OCI-LY7 (cell line): ENCODE measurements around the gene DNAH17. TPM values are rescaled to one million over a fixed set of nuclear protein-coding genes. Genes with fewer than 3 reads are reported as not detected.
A peak's percentile ranks its signal among the peaks of the same experiment; 100 is the strongest.

Experiments used
- BruUV-seq: library from RNA; stranded (reverse); fragments of 400-500 nt; replicated peaks from 2 replicates; lab custom pipeline; 2021; lab: Mats Ljungman, UMichigan
- CTCF ChIA-PET: fragments of 300-600 bp; sonication (Branson Sonifier 250); formaldehyde crosslinking; loops from one replicate; lab custom pipeline; 2022; ENCODE audit warnings: antibody characterized with exemption; ENCODE audit not compliant: unreplicated experiment; lab: Charles Lee
- POLR2A ChIA-PET: fragments of 300-600 bp; sonication (Branson Sonifier 250); formaldehyde crosslinking; loops from one replicate; lab custom pipeline; 2022; ENCODE audit warnings: antibody characterized with exemption; lab: Charles Lee
- DNase-seq: peaks from one replicate; pipeline ENCODE4 v3.0.0-alpha.2; 2015; ENCODE audit warnings: low spot score
- H2AFZ ChIP-seq: fragments of 200-600 bp; sonication (generic), shearing (Covaris generic); 2 replicates; pipeline ENCODE4 v1.6.1; 2014; ENCODE audit warnings: mild to moderate bottlenecking, antibody characterized with exemption, low read length, moderate library complexity
- H3K27ac ChIP-seq: fragments of 200-600 bp; sonication (generic); 2 replicates; pipeline ENCODE4 v1.5.1; 2014; ENCODE audit warnings: mixed run types, low read depth, mild to moderate bottlenecking, moderate library complexity, low read length, inconsistent platforms; ENCODE audit not compliant: poor library complexity, severe bottlenecking
- H3K36me3 ChIP-seq: fragments of 200-600 bp; sonication (generic); 2 replicates; pipeline ENCODE4 v1.6.1; 2014; ENCODE audit warnings: mild to moderate bottlenecking, antibody characterized with exemption, low read length, moderate library complexity, mixed read lengths; ENCODE audit not compliant: insufficient read depth
- H3K4me1 ChIP-seq: fragments of 200-600 bp; sonication (generic); 2 replicates; pipeline ENCODE4 v1.5.1; 2014; ENCODE audit warnings: mild to moderate bottlenecking, low read length; ENCODE audit not compliant: insufficient read depth, poor library complexity, severe bottlenecking
- H3K4me2 ChIP-seq: fragments of 200-600 bp; sonication (generic); 2 replicates; pipeline ENCODE4 v1.6.1; 2014; ENCODE audit warnings: mild to moderate bottlenecking, low read length
- H3K4me3 ChIP-seq: fragments of 200-600 bp; sonication (generic); 2 replicates; pipeline ENCODE4 v1.5.1; 2014; ENCODE audit warnings: mild to moderate bottlenecking, low read depth, low read length; ENCODE audit not compliant: poor library complexity, severe bottlenecking
- H3K79me2 ChIP-seq: fragments of 200-600 bp; sonication (generic); 2 replicates; pipeline ENCODE4 v1.6.1; 2016; ENCODE audit warnings: low read depth, mild to moderate bottlenecking, low read length, moderate library complexity, mixed read lengths; ENCODE audit not compliant: insufficient read depth
- H3K9me2 ChIP-seq: fragments of 200-600 bp; sonication (generic); 2 replicates; pipeline ENCODE4 v1.6.1; 2016; ENCODE audit warnings: mild to moderate bottlenecking, low read length, mixed read lengths; ENCODE audit not compliant: insufficient read depth
- H3K9me3 ChIP-seq: fragments of 200-600 bp; sonication (generic); 2 replicates; pipeline ENCODE4 v1.6.1; 2014; ENCODE audit warnings: mild to moderate bottlenecking, mixed run types, low read length, mixed read lengths
- H4K20me1 ChIP-seq: fragments of 200-600 bp; sonication (generic); 2 replicates; pipeline ENCODE4 v1.6.1; 2014; ENCODE audit warnings: mild to moderate bottlenecking, antibody characterized with exemption, low read length, moderate library complexity, mixed read lengths; ENCODE audit not compliant: insufficient read depth
- EZH2phosphoT487 ChIP-seq: fragments of 200-600 bp; sonication (generic); IDR thresholded peaks from 2 replicates; pipeline ENCODE4 v1.6.1; 2018; ENCODE audit warnings: low read depth, borderline replicate concordance, mild to moderate bottlenecking, mixed run types, antibody characterized with exemption, low read length, moderate library complexity, mixed read lengths
- intact Hi-C: fragments of 100-400 bp; cut with micrococcal nuclease; formaldehyde crosslinking; loops from one replicate; pipeline ENCODE4 v1.10.0; 2022; ENCODE audit not compliant: unreplicated experiment
- total RNA-seq, 2 experiments: library from RNA; depleted of rRNA in 1 of 2; stranded (reverse); fragments of >200 nt in 1 of 2; shearing (Covaris generic) in 1 of 2; gene quantifications; 2 replicates each; pipeline ENCODE4 v1.2.3, GENCODE V29; 2014 to 2022
- TF ChIP-seq, protein P1 (sequence below): fragments of 200-600 bp; sonication (generic); conservative IDR thresholded peaks from 2 replicates; pipeline ENCODE4 v1.5.1; 2014; ENCODE audit warnings: mild to moderate bottlenecking, antibody characterized with exemption, low read length, moderate library complexity, mixed read lengths

The DNAH17 gene
- total RNA-seq, 2 experiments from 2014 or later = 0.89 to 1.1 TPM

DNA sequence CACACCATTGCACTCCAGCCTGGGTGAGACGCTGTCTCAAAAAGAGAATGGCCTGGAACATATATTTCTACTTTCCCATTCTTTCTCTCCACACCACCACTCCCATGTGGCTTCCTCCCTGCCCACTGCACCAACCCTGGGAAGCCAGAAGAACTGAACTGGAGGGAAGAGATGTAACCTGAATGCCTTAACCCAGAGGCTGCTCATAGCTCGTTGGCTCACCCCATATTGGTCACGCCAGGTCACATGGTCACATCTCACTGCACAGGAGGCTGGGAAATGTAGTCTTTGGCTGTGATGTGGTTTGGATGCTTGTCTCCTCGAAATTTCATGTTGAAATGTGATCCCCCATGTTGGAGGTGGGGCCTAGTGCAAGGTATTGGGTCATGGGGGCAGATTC lies 5.9 kb upstream of the DNAH17 start:
- intact Hi-C loops = no loop called here
- H3K27ac ChIP-seq = no peak overlapping the region
- POLR2A ChIA-PET = no interaction called here
- H4K20me1 ChIP-seq = no peaks in the 10 kb centered on the region
- no peak overlapping the region for H3K4me2 ChIP-seq
- no peak overlapping the region for H3K4me3 ChIP-seq
- H3K36me3 ChIP-seq = no peaks in the 10 kb centered on the region
- H3K79me2 ChIP-seq = no peaks in the 10 kb centered on the region
- DNase-seq = peak; percentile 30
- no peak overlapping the region for H2AFZ ChIP-seq
- TF ChIP-seq, protein P1, sequence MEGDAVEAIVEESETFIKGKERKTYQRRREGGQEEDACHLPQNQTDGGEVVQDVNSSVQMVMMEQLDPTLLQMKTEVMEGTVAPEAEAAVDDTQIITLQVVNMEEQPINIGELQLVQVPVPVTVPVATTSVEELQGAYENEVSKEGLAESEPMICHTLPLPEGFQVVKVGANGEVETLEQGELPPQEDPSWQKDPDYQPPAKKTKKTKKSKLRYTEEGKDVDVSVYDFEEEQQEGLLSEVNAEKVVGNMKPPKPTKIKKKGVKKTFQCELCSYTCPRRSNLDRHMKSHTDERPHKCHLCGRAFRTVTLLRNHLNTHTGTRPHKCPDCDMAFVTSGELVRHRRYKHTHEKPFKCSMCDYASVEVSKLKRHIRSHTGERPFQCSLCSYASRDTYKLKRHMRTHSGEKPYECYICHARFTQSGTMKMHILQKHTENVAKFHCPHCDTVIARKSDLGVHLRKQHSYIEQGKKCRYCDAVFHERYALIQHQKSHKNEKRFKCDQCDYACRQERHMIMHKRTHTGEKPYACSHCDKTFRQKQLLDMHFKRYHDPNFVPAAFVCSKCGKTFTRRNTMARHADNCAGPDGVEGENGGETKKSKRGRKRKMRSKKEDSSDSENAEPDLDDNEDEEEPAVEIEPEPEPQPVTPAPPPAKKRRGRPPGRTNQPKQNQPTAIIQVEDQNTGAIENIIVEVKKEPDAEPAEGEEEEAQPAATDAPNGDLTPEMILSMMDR = no peak
- no peak for TF ChIP-seq EZH2phosphoT487
- no peaks in the 10 kb centered on the region for H3K4me1 ChIP-seq
- H3K9me2 ChIP-seq = no peaks in the 10 kb centered on the region
- BruUV-seq = no TSS peak
- CTCF ChIA-PET = no interaction called here
- H3K9me3 ChIP-seq = no peaks in the 10 kb centered on the region

DNA sequence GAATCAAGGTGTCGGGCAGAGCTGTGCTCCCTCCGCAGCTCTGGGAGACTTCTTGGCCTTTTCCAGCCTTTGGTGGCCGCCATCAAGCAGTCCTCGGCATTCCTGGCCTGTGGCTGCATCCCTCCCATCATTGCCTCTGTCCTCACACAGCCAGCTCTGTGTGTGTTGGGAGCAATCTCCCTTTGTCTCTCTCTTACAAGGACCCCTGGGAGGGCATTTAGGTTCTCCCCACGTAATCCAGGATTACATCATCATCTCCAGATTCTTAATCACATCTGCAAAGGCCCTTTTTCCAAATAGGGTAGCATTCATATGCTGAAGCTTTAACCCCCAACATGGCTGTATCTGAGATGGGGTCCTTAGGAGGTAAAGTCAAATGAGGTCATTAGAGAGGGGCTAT lies 4.1 kb upstream of the DNAH17 start:
- ChIA-PET POLR2A (interaction anchor here (0.5 kb wide), 1 partner anchor 59 kb away, joined by 3 read pairs; no protein-coding TSS in a partner anchor), CTCF (no interaction called here)
- no peaks in the 10 kb centered on the region for H3K9me3 ChIP-seq
- no peaks in the 10 kb centered on the region for H3K36me3 ChIP-seq
- no TSS peak for BruUV-seq
- intact Hi-C loops = no loop called here
- H4K20me1 ChIP-seq = no peaks in the 10 kb centered on the region
- H3K4me1 ChIP-seq = no peaks in the 10 kb centered on the region
- no peaks in the 10 kb centered on the region for H3K9me2 ChIP-seq
- no peak overlapping the region for H3K4me3 ChIP-seq
- no peak for DNase-seq
- no peak overlapping the region for H3K27ac ChIP-seq
- H3K79me2 ChIP-seq = no peaks in the 10 kb centered on the region
- TF ChIP-seq, protein P1 = no peak
- no peak for TF ChIP-seq EZH2phosphoT487
- no peak overlapping the region for H3K4me2 ChIP-seq
- no peak overlapping the region for H2AFZ ChIP-seq

DNA sequence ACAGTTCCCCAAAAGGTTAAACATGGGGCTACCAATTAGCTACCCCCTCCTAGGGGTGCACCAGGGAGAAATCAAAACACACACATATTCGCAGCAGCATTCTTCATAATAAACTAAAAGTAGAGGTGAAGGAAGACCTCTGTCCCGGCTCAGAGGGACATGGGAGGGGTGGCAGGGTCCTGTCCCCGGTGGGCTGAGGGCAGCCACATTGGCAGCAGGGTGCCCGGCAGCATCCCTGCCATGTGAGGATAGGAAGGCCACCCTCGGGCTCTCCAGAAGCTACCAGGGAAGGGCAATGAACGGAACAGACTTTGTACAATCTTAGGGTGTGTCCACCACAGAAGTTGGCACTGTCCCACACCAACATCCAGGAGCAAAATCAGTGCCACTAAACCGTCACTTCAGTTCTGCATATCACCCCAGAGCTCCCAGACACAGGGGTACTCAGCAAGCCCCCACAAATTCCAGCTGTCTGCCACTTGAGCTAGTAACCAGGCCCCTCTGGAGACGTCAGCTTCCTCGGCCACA lies 3.1 kb upstream of the DNAH17 start:
- no peaks in the 10 kb centered on the region for H3K9me2 ChIP-seq
- no peaks in the 10 kb centered on the region for H3K79me2 ChIP-seq
- DNase-seq = no peak
- intact Hi-C loops = no loop called here
- H2AFZ ChIP-seq = no peak overlapping the region
- TF ChIP-seq EZH2phosphoT487 = no peak
- TF ChIP-seq, protein P1 = no peak
- BruUV-seq = no TSS peak
- H3K36me3 ChIP-seq = no peaks in the 10 kb centered on the region
- no peaks in the 10 kb centered on the region for H3K4me1 ChIP-seq
- no peaks in the 10 kb centered on the region for H4K20me1 ChIP-seq
- ChIA-PET CTCF (no interaction called here), POLR2A (interaction anchor here (0.8 kb wide), 1 partner anchor 26 kb away, joined by 3 read pairs; no protein-coding TSS in a partner anchor)
- H3K9me3 ChIP-seq = no peaks in the 10 kb centered on the region
- H3K4me3 ChIP-seq = no peak overlapping the region
- H3K27ac ChIP-seq = no peak overlapping the region
- no peak overlapping the region for H3K4me2 ChIP-seq
